HG02840 (cell line): ENCODE measurements around the gene CXCL6.

Experiments used
- ATAC-seq: cut with Tn5 transposase; IDR thresholded peaks from one replicate; pipeline ENCODE4 v1.9.1; 2021; ENCODE audit warnings: mild to moderate bottlenecking, moderate library complexity, moderate number of reproducible peaks; ENCODE audit not compliant: unreplicated experiment, low FRiP score

The CXCL6 gene

DNA sequence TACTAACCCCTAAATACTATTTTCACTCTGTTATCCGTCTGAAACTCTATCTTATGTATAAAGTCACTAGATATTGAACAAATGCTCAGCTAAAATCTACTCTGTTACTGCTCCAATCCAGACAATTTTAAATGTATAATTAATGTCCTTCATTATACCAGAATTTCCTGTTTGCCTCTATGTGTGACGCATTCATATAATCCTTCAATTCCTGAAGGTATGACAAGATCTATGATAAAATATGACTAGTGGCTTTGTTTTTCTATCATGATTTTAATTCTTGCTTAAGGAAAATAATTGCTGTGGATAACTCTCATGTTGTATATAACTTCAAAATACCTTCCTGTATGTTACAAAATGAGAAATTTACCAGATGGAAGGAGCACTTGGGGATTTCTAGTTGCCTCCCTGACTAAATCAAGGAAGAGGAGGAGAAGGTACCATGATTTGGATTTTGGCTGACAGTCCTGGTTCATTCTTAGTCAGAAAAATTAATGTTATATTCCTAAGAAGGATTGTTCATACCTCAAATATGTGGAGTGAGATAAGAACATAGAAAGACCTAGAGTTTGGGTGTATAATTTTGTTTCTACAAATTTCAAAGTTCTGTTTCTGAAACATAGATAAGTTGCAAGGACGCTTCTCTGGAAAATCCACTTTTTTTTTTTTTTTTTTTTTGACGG is 4.9 kb downstream of the CXCL6 start:
- ATAC-seq: no peak

GRCh38 chr4:73842696-73843095 is 6.2 kb downstream of the CXCL6 start:
- no peak for ATAC-seq

DNA sequence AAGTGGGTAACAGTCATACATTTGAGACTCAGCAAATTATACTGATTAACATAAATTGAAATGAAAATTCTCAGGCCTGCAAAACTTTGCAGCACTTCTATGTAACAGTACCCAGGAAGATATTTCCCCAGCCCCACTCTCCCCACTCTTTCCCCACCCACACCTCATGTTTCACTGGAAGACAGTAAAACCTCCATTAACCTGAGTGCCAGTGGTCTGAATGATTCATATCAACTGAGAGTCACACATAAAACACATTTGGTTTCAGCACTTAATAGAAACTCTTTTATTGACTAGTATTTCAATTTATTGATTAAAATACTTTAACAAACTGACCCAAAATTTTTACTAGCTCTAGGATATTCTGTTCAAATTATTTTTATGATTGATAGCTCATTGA is 6.9 kb downstream of the CXCL6 start:
- no peak for ATAC-seq

- ATAC-seq: no peak
These were observed 7.9 kb downstream of the CXCL6 start for GRCh38 chr4:73844345-73844744.

GRCh38 chr4:73844806-73845205 is 8.3 kb downstream of the CXCL6 start:
- no peak for ATAC-seq

- no peak for ATAC-seq
These were observed 11.2 kb downstream of the CXCL6 start for GRCh38 chr4:73847526-73848182.

DNA sequence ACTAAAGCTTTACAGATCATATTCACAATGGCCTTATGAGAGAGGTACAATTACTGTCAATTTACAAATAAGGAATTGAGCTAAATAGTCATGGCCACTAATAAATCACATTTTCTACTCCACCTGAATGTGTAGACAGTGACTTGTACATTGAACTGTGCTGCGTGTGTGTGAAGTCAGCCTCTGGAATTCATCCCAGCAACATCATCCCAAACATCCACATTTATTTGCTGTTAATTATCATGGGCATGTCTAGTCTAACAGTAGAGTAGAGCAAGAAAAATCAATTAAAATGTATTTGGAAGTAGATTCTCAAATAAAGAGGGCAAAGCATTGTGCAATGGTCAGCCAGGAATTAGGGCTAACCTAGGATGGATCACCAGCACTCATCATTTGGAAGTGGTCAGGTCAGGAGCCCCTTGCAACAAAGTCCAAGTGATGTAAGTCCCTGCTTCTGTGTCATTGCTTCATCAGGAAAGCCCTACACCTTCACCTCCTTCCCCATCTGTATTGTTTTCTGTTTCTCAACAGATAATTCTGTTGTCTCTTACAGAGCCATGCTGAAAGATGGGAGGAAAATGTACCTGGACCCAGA is 11.8 kb downstream of the CXCL6 start:
- no peak for ATAC-seq

- no peak for ATAC-seq
These were observed 13.9 kb downstream of the CXCL6 start for GRCh38 chr4:73850261-73850970.

- no peak for ATAC-seq
These were observed 14.8 kb downstream of the CXCL6 start for GRCh38 chr4:73851293-73851692.

DNA sequence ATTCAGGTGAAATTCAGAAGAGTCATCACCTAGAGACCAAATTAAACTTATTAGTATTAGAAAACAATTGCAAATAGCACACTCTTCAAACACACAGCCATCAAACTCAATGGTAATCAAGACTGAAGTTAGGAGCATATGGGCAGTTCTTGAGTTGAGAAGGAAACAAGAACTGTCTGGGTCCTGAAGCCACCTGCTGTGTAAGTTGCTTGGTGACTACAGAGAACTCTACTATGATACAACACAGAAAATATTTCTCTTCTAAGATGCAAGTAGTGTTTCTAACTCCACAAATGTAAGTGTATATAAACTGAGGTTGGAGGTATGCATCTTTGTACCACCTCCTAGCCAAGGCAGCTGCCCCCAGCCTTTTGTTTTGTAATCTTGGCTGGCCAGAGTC is 16.3 kb downstream of the CXCL6 start:
- no peak for ATAC-seq

DNA sequence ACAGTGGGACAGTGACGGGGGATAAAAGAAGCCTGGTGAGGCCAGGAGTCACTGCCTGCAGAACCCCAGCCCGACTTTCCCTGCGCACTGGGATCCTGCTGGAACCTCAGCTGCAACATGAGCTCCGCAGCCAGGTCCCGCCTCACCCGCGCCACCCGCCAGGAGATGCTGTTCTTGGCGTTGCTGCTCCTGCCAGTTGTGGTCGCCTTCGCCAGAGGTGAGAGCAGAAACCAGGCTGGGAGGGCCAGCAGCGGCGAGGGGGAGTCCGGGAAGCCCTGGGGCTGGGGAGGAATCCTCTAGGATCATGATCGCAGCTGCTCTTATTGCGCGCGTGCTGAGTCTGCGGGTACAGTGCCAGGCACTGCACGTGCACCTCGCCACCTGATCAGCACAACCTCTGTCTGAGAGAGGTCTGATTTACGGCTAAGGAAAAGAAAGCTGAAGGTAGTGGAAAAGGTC is 16.8 kb downstream of the CXCL6 start, which contains the start of gene PF4V1:
TSS of gene PF4V1 (plus strand) at position 51 of the 459 bp plus-strand sequence. CDS start at position 118, 67 bp downstream.
- ATAC-seq: no peak

DNA sequence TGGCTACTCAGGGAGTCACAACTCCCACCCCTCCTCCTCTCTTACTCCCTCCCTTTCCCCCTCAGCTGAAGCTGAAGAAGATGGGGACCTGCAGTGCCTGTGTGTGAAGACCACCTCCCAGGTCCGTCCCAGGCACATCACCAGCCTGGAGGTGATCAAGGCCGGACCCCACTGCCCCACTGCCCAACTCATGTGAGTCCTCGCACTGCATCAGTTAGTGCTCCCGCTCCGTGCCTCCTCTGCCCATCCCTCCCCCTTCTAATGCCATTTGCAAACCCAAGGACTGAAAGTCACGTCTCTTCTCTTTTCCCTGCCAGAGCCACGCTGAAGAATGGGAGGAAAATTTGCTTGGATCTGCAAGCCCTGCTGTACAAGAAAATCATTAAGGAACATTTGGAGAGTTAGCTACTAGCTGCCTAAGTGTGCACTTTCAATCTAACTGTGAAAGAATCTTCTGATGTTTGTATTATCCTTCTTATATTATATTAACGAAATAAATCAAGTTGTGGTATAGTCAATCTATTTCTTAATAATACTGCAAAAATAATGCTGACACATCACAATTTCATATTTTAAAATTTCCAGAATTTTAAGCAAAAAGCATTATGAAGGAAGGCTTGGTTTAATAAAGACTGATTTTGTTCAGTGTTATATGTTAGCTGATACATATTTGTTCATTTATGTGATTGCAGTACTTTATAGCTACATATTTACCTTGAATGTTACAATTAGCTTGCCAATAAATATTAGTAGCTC is 17.4 kb downstream of the CXCL6 start:
- ATAC-seq: no peak

- no peak for ATAC-seq
These were observed 18.9 kb downstream of the CXCL6 start for GRCh38 chr4:73855406-73855805.

DNA sequence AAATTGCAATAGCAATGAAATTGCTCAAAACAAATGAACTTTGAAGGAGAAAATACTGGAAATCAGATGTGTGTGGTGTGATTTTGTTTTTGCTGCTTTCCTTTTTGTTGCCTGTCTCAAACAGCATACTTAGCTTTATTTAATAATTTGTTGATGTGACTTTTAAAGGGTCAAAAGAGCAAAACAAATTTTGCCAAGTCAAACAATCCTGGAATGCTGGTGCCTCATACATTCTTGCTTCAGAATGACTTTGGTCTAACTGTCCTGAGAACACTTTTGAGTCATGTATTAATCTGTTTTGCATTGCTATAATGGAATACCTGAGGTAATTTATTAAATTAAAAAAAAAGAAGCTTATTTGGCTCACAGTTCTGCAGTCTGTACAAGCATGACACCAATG is 20.0 kb downstream of the CXCL6 start:
- no peak for ATAC-seq

DNA sequence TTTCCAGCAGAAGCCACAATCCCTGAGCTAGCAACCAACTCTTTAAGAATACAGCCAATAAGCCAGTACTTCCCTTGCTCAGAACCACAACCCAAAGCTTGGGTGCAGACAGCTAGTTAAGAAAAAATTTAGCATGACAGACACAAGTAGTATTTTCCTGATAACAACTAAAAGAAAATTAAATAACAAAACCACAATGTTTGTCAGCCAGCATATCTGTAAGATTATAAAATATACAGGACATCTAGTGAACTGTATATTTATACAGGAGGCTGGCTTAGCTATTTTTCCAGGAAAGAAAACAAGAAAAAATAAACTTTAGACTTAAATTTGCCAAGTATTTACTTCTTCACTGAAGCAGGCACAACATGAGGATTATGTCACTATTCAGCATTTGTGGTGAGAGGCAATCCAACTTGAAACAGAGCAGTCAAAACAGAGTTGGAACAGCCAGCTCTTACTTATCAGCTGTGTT is 23.2 kb downstream of the CXCL6 start:
- ATAC-seq: no peak

- ATAC-seq: no peak
These were observed 23.7 kb downstream of the CXCL6 start for GRCh38 chr4:73860181-73860580.

DNA sequence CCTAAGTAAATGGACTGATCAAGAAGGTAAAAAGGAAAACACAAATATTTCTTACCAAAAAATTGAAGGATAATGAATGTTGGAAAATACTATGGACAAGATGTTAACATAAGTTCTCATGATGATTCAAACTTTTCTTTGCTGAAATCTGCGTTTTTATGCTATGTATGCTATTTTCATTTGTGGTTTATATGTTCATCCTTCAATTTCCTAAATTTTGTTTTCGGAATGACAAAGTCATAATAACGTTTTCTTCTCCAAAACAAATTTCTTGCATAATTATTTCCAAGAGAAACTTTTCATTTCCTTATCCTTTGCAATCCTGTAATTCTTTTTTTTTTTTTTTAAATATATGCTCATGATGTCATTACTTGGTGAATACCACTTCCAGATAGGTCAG is 24.4 kb downstream of the CXCL6 start:
- ATAC-seq: no peak

DNA sequence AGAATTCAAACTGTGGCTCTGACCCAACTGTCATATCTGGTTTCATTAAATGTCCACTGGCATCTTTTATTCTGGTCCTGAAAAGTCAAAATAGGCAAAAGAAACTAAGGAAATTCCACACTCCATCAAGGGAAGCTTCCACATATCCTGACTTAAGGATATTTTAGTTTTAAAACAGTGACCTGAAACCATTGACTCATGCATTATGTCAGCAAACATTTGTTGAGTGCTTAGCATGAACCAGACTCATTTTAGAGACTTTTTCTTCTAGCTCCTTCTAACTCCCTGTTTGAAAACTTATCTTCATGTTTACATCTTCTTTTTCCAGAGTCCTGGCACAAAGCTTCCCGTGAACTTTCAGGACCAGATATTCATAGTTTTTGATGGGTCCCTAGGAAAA is 25.8 kb downstream of the CXCL6 start:
- ATAC-seq: no peak

DNA sequence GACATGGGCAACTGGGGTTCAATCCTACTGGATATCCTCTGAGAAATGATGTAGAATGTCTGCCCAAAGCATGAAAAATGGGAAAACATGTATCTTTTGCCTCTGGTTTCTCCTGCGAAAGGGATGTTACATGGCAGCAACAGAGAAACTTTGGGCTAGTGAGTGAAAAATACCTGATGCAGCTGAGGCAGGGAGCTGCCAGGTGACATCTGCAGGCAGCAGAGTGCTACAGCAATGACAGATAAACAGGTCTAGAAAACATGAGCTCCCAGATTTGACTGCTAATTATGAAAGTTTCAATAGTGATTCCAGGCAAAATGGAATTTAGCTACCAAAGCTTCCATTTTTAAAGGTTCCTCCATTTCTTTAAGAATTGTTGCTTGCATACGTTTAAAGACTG is 27.9 kb downstream of the CXCL6 start:
- no peak for ATAC-seq

- no peak for ATAC-seq
These were observed 28.5 kb downstream of the CXCL6 start for GRCh38 chr4:73864961-73865360.
